Smooth muscle cell (in vitro differentiated cells): ENCODE measurements around the gene CATSPERZ. TPM values are rescaled to one million over a fixed set of nuclear protein-coding genes. Genes with fewer than 3 reads are reported as not detected.

Source experiments
- DNase-seq: peaks from one replicate; lab custom pipeline; 2025; ENCODE audit not compliant: unreplicated experiment; lab: John Stamatoyannopoulos, UW
- H2AFZ ChIP-seq: fragments of 200-600 bp; sonication (generic); 2 replicates; pipeline ENCODE4 v1.6.0; 2016; ENCODE audit warnings: antibody characterized with exemption, low read depth, mild to moderate bottlenecking
- H3F3A ChIP-seq: fragments of 200-600 bp; sonication (generic); 2 replicates; pipeline ENCODE4 v1.6.0; 2017; ENCODE audit warnings: antibody characterized with exemption, low read depth
- H3K27ac ChIP-seq: fragments of 200-600 bp; sonication (generic); 2 replicates; pipeline ENCODE4 v1.5.1; 2016; ENCODE audit warnings: low read depth, mild to moderate bottlenecking
- H3K27me3 ChIP-seq: fragments of 200-600 bp; sonication (generic); 2 replicates; pipeline ENCODE4 v1.6.1; 2016; ENCODE audit warnings: low read depth, mild to moderate bottlenecking
- H3K36me3 ChIP-seq: fragments of 200-600 bp; sonication (generic); 2 replicates; pipeline ENCODE4 v1.5.1; 2016; ENCODE audit warnings: low read depth
- H3K4me1 ChIP-seq: fragments of 200-600 bp; sonication (generic); 2 replicates; pipeline ENCODE4 v1.5.1; 2016; ENCODE audit warnings: low read depth
- H3K4me2 ChIP-seq: fragments of 200-600 bp; sonication (generic); 2 replicates; pipeline ENCODE4 v1.6.0; 2016; ENCODE audit warnings: mild to moderate bottlenecking
- H3K4me3 ChIP-seq: fragments of 200-600 bp; sonication (generic); 2 replicates; pipeline ENCODE4 v1.5.1; 2016; ENCODE audit warnings: mild to moderate bottlenecking
- H3K79me2 ChIP-seq: fragments of 200-600 bp; sonication (generic); 2 replicates; pipeline ENCODE4 v1.6.0; 2016; ENCODE audit warnings: low read depth, mild to moderate bottlenecking
- H3K9ac ChIP-seq: fragments of 200-600 bp; sonication (generic); 2 replicates; pipeline ENCODE4 v1.6.0; 2016; ENCODE audit warnings: low read depth
- H3K9me3 ChIP-seq: fragments of 200-600 bp; sonication (generic); replicated peaks from 2 replicates; pipeline ENCODE4 v1.5.1; 2016; ENCODE audit warnings: low read depth
- H4K20me1 ChIP-seq: fragments of 200-600 bp; sonication (generic); 2 replicates; pipeline ENCODE4 v1.6.0; 2016; ENCODE audit warnings: low read depth
- WGBS: methylation state at CpG from one replicate; pipeline ENCODE4 v1.1.7; 2016; ENCODE audit warnings: low lambda C conversion rate; 5-methylcytosine and 5-hydroxymethylcytosine counted together
- polyA plus RNA-seq: library from polyadenylated mRNA; unstranded; fragments of >200 nt; fragmentation: Nextera tagmentation; extraction: Ambion mirVana; gene quantifications from 2 replicates; pipeline ENCODE4 v1.2.1, GENCODE V29; 2016
- total RNA-seq: library from RNA; depleted of rRNA; stranded (reverse); fragments of >200 nt; gene quantifications from 2 replicates; pipeline ENCODE4 v1.2.3, GENCODE V29; 2014
- TF ChIP-seq, protein P1 (sequence below): fragments of 200-600 bp; sonication (generic); IDR thresholded peaks from 2 replicates; pipeline ENCODE4 v1.5.1; 2017; ENCODE audit warnings: borderline replicate concordance, mild to moderate bottlenecking, antibody characterized with exemption; ENCODE audit not compliant: insufficient read depth, poor library complexity, severe bottlenecking

CATSPERZ gene
- total and polyA plus RNA-seq, 2 experiments from 2014 or later, result not detected

GRCh38 chr11:64268025-64268892 is 31.9 kb upstream of the CATSPERZ start:
- Histone ChIP-seq H3K27ac (peak overlapping the region; percentile 91), H3K9me3 (no peaks in the 10 kb centered on the region), H4K20me1 (no peaks in the 10 kb centered on the region), H3K27me3 (no peaks in the 10 kb centered on the region), H3K36me3 (no peaks in the 10 kb centered on the region), H3K79me2 (no peaks in the 10 kb centered on the region), H3K4me2 (peak overlapping the region; percentile 86), H3K9ac (peak overlapping the region; percentile 85), H3K4me1 (peaks cover 8% of the 10 kb centered on the region), H2AFZ (no peak overlapping the region), H3F3A (peaks cover 12% of the 10 kb centered on the region), H3K4me3 (peak overlapping the region; percentile 62)
- DNase-seq, result no peak
- 75% methylated on average over 21 of the region's 23 CpGs for WGBS
- TF ChIP-seq, protein P1, sequence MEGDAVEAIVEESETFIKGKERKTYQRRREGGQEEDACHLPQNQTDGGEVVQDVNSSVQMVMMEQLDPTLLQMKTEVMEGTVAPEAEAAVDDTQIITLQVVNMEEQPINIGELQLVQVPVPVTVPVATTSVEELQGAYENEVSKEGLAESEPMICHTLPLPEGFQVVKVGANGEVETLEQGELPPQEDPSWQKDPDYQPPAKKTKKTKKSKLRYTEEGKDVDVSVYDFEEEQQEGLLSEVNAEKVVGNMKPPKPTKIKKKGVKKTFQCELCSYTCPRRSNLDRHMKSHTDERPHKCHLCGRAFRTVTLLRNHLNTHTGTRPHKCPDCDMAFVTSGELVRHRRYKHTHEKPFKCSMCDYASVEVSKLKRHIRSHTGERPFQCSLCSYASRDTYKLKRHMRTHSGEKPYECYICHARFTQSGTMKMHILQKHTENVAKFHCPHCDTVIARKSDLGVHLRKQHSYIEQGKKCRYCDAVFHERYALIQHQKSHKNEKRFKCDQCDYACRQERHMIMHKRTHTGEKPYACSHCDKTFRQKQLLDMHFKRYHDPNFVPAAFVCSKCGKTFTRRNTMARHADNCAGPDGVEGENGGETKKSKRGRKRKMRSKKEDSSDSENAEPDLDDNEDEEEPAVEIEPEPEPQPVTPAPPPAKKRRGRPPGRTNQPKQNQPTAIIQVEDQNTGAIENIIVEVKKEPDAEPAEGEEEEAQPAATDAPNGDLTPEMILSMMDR, result no peak

GRCh38 chr11:64268893-64269539 is 31.1 kb upstream of the CATSPERZ start:
- Histone ChIP-seq H3K9ac (peak overlapping the region; percentile 85), H3K9me3 (no peaks in the 10 kb centered on the region), H3K4me2 (peak overlapping the region; percentile 86), H3K4me1 (peaks cover 8% of the 10 kb centered on the region), H3K4me3 (peak overlapping the region; percentile 62), H3K79me2 (no peaks in the 10 kb centered on the region), H3K27ac (peak overlapping the region; percentile 91), H3K27me3 (no peaks in the 10 kb centered on the region), H3K36me3 (no peaks in the 10 kb centered on the region), H2AFZ (peak overlapping the region; percentile 47), H4K20me1 (no peaks in the 10 kb centered on the region), H3F3A (peaks cover 12% of the 10 kb centered on the region)
- TF ChIP-seq, protein P1, result no peak
- DNase-seq, result no peak
- WGBS, result 1% methylated on average over 34 of the region's 34 CpGs

- Histone ChIP-seq H3F3A (peaks cover 12% of the 10 kb centered on the region), H3K9me3 (no peaks in the 10 kb centered on the region), H3K4me3 (peak overlapping the region; percentile 62), H3K36me3 (no peaks in the 10 kb centered on the region), H3K9ac (peak overlapping the region; percentile 85), H3K4me2 (peak overlapping the region; percentile 86), H3K27me3 (no peaks in the 10 kb centered on the region), H4K20me1 (no peaks in the 10 kb centered on the region), H3K79me2 (no peaks in the 10 kb centered on the region), H2AFZ (peak overlapping the region; percentile 64), H3K4me1 (peaks cover 8% of the 10 kb centered on the region), H3K27ac (peak overlapping the region; percentile 91)
- DNase-seq, result peak; percentile 92
- TF ChIP-seq, protein P1, result no peak
- WGBS, result 2% methylated on average over 44 of the region's 58 CpGs
Observed at GRCh38 chr11:64269540-64270220, 30.5 kb upstream of the CATSPERZ start.
